Measurements from ENCODE around the gene TBC1D22A. TPM values are rescaled to one million over a fixed set of nuclear protein-coding genes. Genes with fewer than 3 reads are reported as not detected.

Gene TBC1D22A
- polyA plus RNA-seq, 1 experiment, result 24.2 TPM

- Histone ChIP-seq H3K4me3 (ENCODE audit: low read depth, low read length) (no peak overlapping the region), H3K36me3 (ENCODE audit: control insufficient read depth, insufficient read depth, low read length) (no peaks in the 10 kb centered on the region; the same call in 1 of the 2 replicates), H3K27me3 (ENCODE audit: control insufficient read depth, insufficient read depth, low read length) (no peaks in the 10 kb centered on the region)
- DNase-seq (ENCODE audit: low read depth), result no peak
- no peak for TF ChIP-seq CTCF (IDR thresholded peaks at IDR 0.05; ENCODE audit: insufficient read depth, low read depth, low read length)
- ChIA-PET CTCF (no interaction called here), POLR2A (no interaction called here)
Measured at GRCh38 chr22:47134222-47134621, 371.8 kb downstream of the TBC1D22A start.

GRCh38 chr22:47135338-47135737, 372.9 kb downstream of the TBC1D22A start:
- no peaks in the 10 kb centered on the region; the same call in 1 of the 2 replicates for H3K36me3 ChIP-seq (ENCODE audit: control insufficient read depth, insufficient read depth, low read length)
- DNase-seq (ENCODE audit: low read depth), result no peak
- H3K4me3 ChIP-seq (ENCODE audit: low read depth, low read length), result no peak overlapping the region
- CTCF ChIA-PET, result no interaction called here
- POLR2A ChIA-PET, result no interaction called here
- TF ChIP-seq CTCF (IDR thresholded peaks at IDR 0.05; ENCODE audit: insufficient read depth, low read depth, low read length), result no peak
- no peaks in the 10 kb centered on the region for H3K27me3 ChIP-seq (ENCODE audit: control insufficient read depth, insufficient read depth, low read length)

- Histone ChIP-seq H3K27me3 (ENCODE audit: control insufficient read depth, insufficient read depth, low read length) (no peaks in the 10 kb centered on the region), H3K36me3 (ENCODE audit: control insufficient read depth, insufficient read depth, low read length) (no peaks in the 10 kb centered on the region; the same call in 1 of the 2 replicates), H3K4me3 (ENCODE audit: low read depth, low read length) (no peak overlapping the region)
- no peak for TF ChIP-seq CTCF (IDR thresholded peaks at IDR 0.05; ENCODE audit: insufficient read depth, low read depth, low read length)
- CTCF ChIA-PET, result interaction anchor here (0.6 to 0.7 kb wide), 2 partner anchors 20 to 337 kb away, joined by 3 read pairs; no protein-coding TSS in a partner anchor
- POLR2A ChIA-PET, result no interaction called here
- DNase-seq (ENCODE audit: low read depth), result no peak
Measured at GRCh38 chr22:47136050-47136449, 373.6 kb downstream of the TBC1D22A start.

GRCh38 chr22:47136671-47137070, 374.2 kb downstream of the TBC1D22A start:
- no peak overlapping the region for H3K4me3 ChIP-seq (ENCODE audit: low read depth, low read length)
- POLR2A ChIA-PET, result no interaction called here
- H3K27me3 ChIP-seq (ENCODE audit: control insufficient read depth, insufficient read depth, low read length), result no peaks in the 10 kb centered on the region
- no peaks in the 10 kb centered on the region for H3K36me3 ChIP-seq (ENCODE audit: control insufficient read depth, insufficient read depth, low read length)
- no peak for DNase-seq (ENCODE audit: low read depth)
- CTCF ChIA-PET, result no interaction called here
- TF ChIP-seq CTCF (IDR thresholded peaks at IDR 0.05; ENCODE audit: insufficient read depth, low read depth, low read length), result no peak

- Histone ChIP-seq H3K4me3 (ENCODE audit: low read depth, low read length) (no peak overlapping the region), H3K36me3 (ENCODE audit: control insufficient read depth, insufficient read depth, low read length) (no peaks in the 10 kb centered on the region), H3K27me3 (ENCODE audit: control insufficient read depth, insufficient read depth, low read length) (no peaks in the 10 kb centered on the region)
- POLR2A ChIA-PET, result no interaction called here
- no peak for TF ChIP-seq CTCF (IDR thresholded peaks at IDR 0.05; ENCODE audit: insufficient read depth, low read depth, low read length)
- no peak for DNase-seq (ENCODE audit: low read depth)
- CTCF ChIA-PET, result interaction anchor here (1.1 kb wide), 1 partner anchor 10 kb away, joined by 3 read pairs; no protein-coding TSS in a partner anchor
Measured at GRCh38 chr22:47139013-47139789, 376.8 kb downstream of the TBC1D22A start.
